Effector CD4-positive, alpha-beta T cell (primary cell): Measurements from ENCODE around the gene ETFB.

Experiments
- DNase-seq: peaks from one replicate; pipeline ENCODE4 v3.0.0-alpha.2; 2020

ETFB gene

GRCh38 chr19:51372649-51373504 lies 6.7 kb upstream of the ETFB start, which contains the start of gene NKG7:
NKG7 (minus strand) TSS chr19:51372654; CDS start chr19:51372535, 119 bp downstream.
- DNase-seq: peak; percentile 32

- no peak for DNase-seq
These were observed 5.9 kb upstream of the ETFB start for GRCh38 chr19:51372021-51372648.

- DNase-seq: no peak
These were observed 5.0 kb upstream of the ETFB start for GRCh38 chr19:51371186-51371690.

DNA sequence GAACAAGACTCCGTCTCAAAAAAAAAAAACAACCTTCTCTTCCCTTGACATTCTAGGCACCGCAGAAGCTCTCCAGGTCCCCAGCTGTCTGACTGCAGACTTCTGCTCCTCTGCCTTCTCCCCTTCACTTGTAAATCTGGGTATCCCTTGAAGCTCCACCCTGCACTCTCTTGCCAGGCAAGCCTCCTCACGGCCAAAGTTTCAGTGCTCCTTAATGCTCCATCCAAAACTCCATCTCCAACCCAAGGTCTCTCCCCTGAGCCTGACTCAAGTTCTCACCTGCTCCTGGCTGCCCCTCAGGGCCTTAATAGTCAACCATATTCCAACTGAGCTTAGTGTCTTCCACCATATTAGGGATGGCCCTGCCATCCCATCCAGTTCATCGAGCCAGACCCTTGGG lies 4.0 kb upstream of the ETFB start:
- no peak for DNase-seq

- no peak for DNase-seq
These were observed 2.4 kb upstream of the ETFB start, which contains the start of gene CLDND2 for GRCh38 chr19:51368366-51369282. CLDND2 (minus strand) TSS chr19:51369003; CDS start chr19:51368577, 426 bp downstream.

DNA sequence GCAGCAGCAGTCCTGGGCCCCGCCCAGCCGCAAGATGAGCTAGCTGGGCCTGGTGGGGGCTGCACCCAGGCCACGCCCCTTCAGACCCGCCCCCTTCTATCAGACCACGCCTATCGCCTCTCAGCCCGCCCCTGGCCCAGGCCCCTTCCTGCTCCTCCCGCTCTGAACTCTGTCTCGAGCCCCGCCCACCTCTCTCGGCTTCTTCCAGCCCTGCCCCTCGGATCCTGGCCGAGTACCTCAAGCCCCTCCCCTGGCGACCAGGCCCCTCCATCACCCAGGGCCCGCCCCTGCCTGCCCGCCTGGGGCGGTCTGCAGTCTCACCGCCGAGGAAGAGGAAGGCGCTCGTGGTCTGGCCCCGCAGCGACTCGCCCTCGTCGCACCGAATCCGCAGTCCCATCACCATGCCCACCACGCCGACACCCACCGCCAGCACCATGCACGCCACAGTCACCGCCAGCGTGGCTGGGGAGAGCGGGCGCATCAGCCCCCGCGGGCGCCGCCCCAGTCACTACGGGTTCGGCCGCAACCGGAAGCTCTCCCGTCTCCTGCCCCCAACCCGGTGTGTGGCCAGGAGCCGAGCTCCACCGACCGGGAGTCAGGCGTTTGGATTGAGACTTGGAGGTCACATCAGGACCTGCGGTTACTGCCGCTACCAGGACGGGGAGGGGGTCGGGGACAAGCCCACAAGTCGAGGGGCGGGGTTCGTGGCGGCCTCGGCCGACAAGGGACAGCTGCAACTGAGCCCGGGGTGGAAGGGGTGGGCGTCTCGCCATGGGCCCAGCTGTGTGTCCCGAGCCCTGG lies 1.6 kb upstream of the ETFB start:
- DNase-seq: peak; percentile 88

GRCh38 chr19:51367255-51367564 lies 1.0 kb upstream of the ETFB start:
- DNase-seq: no peak

GRCh38 chr19:51366389-51367254 lies 434 bp upstream of the ETFB start:
- DNase-seq: peak; percentile 90

DNA sequence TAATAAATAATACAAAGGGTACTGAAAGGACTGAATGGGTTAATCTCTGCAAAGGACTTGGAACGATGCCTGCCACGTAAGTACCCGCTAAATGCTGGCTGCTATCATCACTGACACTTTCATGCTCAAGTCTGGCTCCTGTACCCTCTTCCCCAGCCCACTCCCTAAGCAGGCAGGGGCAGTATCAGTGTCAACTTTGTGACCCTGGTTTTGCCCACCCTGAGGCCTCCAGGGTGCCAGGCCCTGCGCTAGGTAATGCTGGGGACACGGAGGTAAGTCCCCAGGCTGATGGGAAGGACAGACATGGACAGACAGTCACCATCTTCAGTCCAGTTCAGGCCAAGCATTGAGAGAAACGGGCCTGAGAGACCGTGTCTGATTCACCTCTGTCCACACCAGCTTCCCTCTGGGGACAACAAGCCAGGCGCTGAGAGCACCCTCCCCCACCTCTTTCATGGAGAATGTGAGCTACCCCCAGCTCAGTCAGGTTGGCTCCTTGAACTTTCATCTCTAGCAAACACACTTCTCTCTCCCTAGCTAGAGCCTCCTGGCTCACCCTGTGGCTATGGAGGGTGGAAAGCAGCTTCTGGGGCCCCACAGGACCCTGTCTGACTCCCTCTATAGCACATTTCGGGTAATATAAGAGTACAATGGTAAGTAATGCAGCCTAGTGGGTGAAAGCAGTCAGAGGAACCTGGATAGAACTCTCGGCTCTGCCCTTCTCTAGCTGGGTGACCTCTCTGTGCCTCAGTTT lies 800 bp downstream of the ETFB start:
- no peak for DNase-seq

DNA sequence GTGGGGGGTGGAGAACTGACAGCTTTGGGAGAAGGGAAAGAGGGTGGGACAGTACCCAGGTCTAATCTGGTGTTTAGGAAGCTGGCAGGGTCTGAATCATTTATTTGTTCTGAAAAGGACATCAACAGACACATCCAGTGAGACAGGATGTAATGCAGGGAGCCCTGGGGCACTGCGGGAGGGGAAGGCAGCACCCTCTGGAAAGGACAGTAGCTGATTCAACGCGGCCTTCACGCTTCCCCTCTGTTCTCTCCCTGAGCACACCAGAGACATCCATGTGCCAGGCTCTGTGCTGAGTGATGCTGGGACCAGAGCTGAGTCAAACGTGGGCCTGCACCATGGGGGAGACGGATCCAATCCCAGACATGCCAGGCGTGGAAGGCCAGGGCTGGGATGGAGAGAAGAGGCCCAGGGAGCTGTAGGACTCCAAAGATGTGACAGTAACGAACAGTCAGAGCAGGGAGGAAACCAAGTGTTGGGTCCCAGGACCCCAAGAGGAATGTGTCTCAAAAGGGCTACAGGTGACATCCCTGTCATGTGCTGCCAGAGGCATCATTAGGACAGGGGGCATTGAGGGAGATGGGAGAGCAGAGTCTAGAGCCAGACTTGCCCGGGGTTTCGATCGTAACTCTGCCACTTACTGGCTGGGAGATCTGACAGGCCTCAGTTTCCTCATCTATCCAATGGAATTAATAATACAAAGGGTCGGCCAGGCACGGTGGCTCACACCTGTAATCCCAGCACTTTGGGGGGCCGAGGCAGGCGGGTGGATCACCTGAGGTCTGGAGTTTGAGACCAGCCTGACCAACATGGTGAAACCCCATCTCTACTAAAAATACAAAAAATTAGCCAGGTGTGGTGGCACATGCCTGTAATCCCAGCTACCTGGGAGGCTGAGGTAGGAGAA lies 1.7 kb downstream of the ETFB start:
- DNase-seq: no peak

GRCh38 chr19:51361239-51361638 lies 4.9 kb downstream of the ETFB start:
- no peak for DNase-seq

- DNase-seq: no peak
These were observed 6.9 kb downstream of the ETFB start for GRCh38 chr19:51359294-51359693.

DNA sequence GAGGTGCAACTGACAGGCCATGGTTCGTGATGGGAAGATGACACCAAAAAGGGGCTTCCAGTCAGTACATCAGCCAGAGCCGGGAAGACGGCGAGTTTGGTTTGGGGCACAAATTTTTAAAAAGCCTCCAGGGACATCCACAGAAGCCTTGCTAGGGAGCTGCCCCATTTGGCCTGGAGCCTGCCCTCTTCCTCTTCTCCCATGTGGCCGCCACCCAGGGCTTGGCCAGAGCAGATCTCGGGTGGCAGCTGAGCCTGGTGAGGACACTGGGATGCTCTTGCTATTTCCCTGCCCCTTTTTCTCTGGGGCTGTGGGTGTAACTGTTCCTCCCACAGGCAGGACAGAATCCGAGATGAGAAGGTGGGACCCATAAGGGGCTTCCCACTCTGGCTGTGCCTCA lies 8.2 kb downstream of the ETFB start:
- no peak for DNase-seq

GRCh38 chr19:51356159-51356801 lies 9.9 kb downstream of the ETFB start:
- no peak for DNase-seq

DNA sequence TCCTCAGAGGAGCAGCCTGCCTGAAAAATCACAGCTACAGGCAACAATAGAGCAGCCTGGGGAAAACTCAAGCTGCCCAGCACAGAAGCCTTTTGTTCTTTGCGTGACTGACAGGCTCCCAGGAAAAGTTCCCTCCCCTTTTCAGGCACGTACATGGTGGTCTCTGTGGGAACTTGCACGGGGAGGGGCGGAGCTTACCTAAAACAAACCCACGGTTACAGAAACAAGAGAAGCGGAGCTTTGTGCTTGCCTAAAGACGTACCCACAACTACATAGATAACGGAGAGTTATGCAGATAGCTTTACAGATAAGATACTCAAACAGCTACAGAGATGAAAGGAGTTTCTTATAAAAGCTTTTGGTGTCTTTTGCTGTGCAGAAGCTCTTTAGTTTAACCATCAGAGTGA lies 11.4 kb downstream of the ETFB start:
- DNase-seq: no peak

DNA sequence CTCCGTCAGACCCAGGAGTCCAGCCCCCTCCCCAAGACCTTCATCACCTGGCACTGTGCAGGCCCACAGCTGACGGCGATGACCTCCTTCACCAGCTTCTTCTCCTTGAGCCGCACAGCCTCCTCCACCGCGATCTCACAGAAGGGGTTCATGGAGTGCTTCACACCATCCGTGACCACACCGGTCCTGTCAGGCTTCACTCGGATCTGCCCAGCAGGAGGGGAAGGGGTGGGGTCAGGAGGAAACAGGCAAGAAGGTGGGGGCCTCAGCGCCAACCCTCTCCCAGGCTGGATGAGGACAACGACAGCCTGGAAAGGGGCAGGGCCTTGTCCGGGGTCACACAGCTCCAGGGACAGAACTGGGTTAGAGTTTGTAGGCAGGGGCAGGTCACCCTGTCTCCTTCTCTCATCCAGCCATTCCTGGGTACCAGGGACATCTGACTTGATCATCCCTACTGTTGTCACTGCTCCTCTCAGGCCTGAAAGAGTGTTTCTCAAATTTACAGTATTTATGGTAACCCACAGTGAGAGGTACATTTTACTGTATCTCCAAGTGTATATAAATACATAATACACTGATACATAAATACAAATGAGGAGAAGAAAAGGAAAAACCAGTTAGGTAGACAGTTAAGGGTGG lies 12.0 kb downstream of the ETFB start:
- DNase-seq: no peak

DNA sequence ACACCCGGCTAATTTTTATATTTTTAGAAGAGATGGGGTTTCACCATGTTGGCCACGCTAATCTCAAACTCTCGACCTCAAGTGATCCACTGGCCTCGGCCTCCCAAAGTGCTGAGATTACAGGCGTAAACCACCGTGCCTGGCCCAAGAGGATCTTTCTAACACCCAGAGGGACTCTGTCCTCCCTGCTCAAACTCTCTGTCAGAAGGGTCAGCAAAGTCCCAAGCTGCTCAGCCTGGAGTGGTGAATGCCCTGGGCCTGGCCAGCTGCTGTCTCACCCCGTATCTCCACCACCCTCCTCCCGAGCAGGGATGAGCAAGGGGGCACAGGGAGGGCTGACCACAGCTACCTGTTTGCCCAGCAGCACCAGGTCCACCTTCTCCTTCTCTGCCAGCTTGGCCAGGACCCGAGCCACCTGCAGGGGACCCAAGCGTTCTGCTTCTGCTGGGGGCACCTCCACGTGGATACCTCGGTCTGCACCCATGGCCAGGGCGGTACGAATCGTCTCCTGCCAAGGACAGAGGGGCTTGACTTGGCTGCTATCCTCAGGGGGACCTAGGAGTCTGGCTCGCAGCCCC lies 13.3 kb downstream of the ETFB start:
- no peak for DNase-seq
